GM19468 (cell line): ENCODE results near the gene SLC38A9.
"Not testable (repeated sequence)": the region's sequence is repeated elsewhere in the genome, so short reads cannot be mapped to it uniquely, and the experiment has no call there.

Experiments used
- ATAC-seq: cut with Tn5 transposase; IDR thresholded peaks from one replicate; pipeline ENCODE4 v1.9.1; 2021; ENCODE audit warnings: mild to moderate bottlenecking, moderate library complexity, moderate number of reproducible peaks; ENCODE audit not compliant: unreplicated experiment; ENCODE audit errors: extremely low read depth

The SLC38A9 gene

GRCh38 chr5:55711507-55712022, 559 bp downstream of the SLC38A9 start:
- no peak for ATAC-seq

GRCh38 chr5:55708732-55709131, 3.4 kb downstream of the SLC38A9 start:
- ATAC-seq: no peak

GRCh38 chr5:55706230-55706629, 5.9 kb downstream of the SLC38A9 start:
- no peak for ATAC-seq

DNA sequence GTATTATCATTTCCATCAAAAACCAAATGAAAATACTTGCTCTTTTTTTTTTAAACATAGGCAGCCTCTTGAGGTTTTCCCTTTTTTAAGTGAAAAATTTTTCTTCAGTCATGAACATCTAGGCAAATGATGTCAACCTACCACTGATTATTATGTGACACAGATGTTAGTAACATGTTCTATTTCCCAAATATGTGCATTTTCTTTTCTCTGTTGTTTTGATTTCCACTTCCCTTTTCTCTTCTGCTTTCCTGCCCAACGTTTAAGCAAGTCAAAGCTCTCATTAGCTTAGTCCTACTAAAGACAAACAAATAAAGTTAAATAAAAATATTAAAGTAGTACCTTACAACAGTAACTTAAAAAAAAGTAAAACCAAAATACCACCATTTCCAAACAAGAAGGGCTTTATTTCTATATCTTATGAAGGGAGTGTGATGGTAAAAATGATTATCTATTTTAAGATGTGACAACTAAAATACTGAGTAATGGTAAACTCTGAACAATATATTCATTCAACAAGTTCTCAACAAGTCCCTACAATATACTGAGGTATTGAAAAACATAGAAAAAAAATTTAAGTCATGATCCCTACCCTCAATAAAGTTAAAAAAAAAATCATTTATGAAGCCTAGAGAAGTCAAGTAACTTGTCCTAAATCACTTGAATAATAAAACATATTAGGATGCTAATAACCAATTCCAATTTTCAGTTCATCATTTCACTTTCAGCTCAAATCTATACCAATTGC, 9.4 kb downstream of the SLC38A9 start:
- ATAC-seq: no peak

DNA sequence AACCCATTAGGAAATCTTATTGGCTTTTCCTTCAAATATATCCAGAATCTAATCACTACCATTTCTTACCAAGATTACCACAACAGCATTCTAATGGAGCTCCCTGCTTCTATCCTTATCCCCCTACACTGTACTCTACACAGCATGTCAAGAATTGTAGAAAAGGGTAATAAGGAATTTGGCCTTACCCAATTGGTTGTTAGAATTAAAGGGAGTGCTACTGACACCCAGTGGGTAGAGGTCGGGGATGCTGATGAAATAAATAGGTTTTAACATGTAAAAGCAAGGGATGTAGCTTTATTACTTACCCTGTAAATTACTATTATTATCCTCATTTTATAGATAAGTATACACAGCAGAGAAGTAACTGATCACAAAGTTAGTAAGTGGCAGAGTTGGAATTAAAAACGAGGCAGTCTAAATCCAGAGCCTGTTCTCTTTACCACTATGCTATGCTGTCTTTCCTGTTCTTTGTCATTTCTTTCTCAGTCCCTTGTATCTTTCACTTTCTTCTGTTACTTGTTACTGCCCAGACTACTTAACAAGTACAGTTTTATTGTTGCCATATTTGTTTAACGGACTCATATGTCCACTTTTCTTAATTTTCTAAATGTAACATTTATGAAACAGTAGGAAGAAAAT, 10.5 kb downstream of the SLC38A9 start:
- ATAC-seq: no peak

GRCh38 chr5:55700745-55701144, 11.4 kb downstream of the SLC38A9 start:
- ATAC-seq: no peak

DNA sequence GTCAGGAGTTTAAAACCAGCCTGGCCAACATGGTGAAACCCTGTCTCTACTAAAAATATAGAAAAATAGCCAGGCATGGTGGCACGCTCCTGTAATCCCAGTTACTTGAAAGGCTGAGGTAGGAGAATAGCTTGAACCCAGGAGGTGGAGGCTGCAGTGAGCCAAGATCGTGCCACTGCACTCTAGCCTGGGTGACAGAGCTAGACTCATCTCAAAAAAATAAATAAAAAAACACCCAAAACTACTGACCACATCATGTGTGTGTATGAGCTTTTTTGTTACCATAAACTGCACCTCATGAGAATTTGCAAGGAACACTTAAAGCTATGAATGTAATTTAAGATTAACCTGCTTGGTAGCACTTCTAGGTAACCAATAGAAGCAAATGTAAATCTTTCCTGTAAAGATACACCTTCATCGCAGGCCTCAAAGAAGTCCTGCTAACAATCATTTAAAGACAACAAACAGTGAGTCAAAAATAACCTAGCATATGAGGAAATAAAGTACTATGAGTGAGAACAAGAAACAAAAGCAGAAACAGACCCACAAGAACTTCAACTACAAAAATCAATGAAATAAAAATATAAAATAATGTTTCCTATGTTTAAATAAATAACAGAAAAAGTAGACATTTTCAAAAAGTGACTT, 13.0 kb downstream of the SLC38A9 start:
- ATAC-seq: no peak

DNA sequence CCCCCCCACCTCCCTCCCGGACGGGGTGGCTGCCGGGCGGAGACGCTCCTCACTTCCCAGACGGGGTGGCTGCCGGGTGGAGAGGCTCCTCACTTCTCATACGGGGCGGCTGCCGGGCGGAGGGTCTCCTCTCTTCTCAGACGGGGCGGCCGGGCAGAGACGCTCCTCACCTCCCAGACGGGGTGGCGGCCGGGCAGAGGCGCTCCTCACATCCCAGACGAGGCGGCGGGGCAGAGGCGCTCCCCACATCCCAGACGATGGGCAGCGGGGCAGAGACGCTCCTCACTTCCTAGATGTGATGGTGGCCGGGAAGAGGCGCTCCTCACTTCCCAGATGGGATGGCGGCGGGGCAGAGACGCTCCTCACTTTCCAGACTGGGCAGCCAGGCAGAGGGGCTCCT, 15.4 kb downstream of the SLC38A9 start:
- ATAC-seq: not testable (repeated sequence)

DNA sequence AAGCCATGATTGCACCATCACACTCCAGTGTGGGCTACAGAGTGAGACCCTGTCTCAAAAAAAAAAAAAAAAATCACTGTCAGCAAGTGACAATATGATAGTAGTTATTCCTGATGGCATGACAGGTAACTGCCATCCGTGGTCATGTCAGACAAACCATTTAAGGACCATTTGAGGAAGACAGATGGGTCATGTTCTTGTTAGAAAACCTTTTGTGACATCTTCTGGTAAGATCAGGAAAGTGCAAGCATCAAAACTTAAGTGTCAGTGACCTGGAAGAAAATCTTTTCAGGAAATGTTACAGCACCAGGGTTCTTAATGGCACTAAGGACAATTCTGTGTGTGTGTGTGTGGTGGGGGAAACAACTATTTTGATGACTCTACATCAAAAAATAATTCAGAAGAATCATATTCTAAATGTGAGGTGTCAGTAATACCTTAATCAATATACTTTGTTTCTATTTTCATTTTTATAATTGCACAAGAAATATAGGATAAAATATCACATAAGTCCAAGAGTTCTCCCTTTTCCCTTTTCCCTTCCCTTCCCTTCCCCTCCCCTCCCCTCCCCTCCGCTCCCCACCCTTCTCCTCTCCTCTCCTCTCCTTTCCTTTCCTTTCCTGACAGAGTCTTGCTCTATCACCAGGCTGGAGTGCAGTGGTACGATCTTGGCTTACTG, 17.8 kb downstream of the SLC38A9 start:
- no peak for ATAC-seq

- ATAC-seq: no peak
These were observed 19.6 kb downstream of the SLC38A9 start for GRCh38 chr5:55692509-55692908.

DNA sequence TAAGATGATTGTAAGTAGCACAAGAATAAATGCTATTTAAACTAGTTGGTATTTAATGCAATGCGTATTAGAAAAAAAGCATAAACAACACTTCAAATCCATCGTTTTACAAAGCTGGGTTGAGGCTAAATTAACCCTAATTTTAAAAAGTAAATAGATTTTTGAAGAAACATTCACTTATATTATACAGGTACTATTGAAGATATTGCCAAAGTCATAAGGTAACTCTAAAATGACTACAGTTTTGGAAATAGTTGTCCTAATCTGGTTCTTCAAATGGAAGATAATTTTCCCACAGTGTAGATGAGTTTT, 20.1 kb downstream of the SLC38A9 start:
- no peak for ATAC-seq

- no peak for ATAC-seq
These were observed 20.6 kb downstream of the SLC38A9 start for GRCh38 chr5:55691265-55692105.

GRCh38 chr5:55682071-55682470, 30.1 kb downstream of the SLC38A9 start:
- ATAC-seq: no peak

- ATAC-seq: no peak
These were observed 30.8 kb downstream of the SLC38A9 start for GRCh38 chr5:55681301-55681700.

- no peak for ATAC-seq
These were observed 31.8 kb downstream of the SLC38A9 start for GRCh38 chr5:55680353-55680752.

DNA sequence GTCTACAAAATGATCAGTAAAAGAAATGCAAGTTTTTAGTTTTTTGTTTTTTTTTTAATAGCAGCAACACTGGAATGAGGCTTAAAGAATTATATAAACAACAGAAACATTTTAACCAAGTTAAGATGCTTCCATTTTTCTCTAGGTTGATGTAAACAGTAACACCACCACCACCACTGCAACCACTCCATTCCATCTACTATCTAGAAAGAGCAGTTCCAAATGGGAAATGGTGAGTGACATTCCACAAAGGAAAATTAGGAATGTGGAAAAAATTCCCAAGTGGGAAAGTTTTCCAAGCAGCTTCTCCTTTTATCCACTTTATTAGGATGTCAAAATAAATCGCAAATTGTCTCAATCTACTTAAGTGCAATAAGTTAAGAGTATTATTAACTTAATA, 32.6 kb downstream of the SLC38A9 start:
- ATAC-seq: no peak

- no peak for ATAC-seq
These were observed 37.0 kb downstream of the SLC38A9 start for GRCh38 chr5:55675119-55675518.

DNA sequence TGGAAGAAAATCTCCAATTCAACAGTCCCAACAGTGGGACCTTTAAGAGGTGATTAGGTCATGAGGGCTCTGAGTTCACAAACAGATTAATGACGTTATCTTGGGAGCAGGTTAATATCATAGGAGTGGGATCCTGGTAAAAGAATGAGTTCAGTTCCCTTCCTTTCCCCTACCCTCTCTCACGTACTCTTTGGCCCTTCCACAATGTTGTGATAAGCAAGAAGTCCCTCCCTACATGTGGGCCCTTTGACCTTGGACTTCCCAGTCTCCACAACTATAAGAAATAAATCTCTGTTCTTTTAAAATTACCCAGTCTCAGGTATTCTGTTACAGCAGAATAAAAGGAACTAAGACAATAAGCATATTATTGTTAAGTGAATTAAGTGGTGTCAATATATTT, 37.8 kb downstream of the SLC38A9 start:
- ATAC-seq: no peak

DNA sequence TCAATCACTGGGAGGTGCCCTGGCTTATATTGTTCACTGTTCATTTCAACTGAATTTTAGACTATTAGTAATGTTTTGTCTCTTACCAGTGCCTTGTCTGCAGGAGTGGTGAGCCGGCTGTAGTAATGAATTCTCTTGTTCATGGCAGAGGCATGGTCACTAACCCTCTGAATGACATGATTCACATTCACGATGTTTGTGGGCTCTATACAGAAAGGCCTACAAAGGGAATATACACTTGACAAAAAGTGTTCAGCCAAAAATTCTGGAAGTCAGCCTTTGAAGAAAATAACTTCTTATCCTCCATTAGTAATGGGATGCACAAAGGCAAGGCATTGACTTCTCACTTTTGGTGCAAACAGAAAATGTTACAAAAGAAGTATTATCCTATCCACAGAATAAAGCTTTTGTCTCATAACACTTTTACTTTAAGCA, 39.6 kb downstream of the SLC38A9 start:
- no peak for ATAC-seq

DNA sequence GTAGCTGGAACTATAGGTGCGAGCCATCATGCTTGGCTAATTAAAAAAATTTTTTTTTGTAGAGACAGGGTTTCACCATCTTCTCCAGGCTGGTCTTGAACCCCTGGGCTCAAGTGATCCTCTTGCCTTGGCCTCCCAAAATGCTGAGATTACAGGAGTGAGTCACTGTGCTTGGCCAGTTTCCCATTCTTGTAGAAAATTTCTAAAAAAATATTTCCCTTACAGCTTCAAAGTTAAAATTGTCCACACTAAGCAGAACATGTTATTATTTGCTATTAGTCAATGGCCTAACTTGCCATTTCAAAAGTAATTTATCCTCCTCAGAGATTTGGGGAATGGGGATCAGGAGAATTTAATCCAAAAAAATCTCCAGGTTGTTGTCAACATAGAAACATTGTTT, 40.1 kb downstream of the SLC38A9 start:
- ATAC-seq: no peak
